ENCODE measurements around the gene SASH1.

Gene SASH1

GRCh38 chr6:148316308-148316707 is 26.3 kb upstream of the SASH1 start:
- TF ChIP-seq CTCF (conservative IDR thresholded peaks at IDR 0.05; ENCODE audit: low read depth, low read length), result no peak
- no peak for DNase-seq (ENCODE audit: low read depth)
- H3K4me3 ChIP-seq (ENCODE audit: low read length), result no peak overlapping the region

- no peak for DNase-seq (ENCODE audit: low read depth)
- no peak for TF ChIP-seq CTCF (conservative IDR thresholded peaks at IDR 0.05; ENCODE audit: low read depth, low read length)
Observed at GRCh38 chr6:148317051-148317450, 25.6 kb upstream of the SASH1 start.

GRCh38 chr6:148317739-148318138 is 24.9 kb upstream of the SASH1 start:
- no peak overlapping the region for H3K4me3 ChIP-seq (ENCODE audit: low read length)
- TF ChIP-seq CTCF (conservative IDR thresholded peaks at IDR 0.05; ENCODE audit: low read depth, low read length), result no peak
- peak; percentile 65 for DNase-seq (ENCODE audit: low read depth)

More at GRCh38 chr6:148317051-148317450, 25.6 kb upstream of the SASH1 start:
- H3K4me3 ChIP-seq (ENCODE audit: low read length), result no peak overlapping the region

- H3K4me3 ChIP-seq (ENCODE audit: low read length), result no peak overlapping the region
- TF ChIP-seq CTCF (conservative IDR thresholded peaks at IDR 0.05; ENCODE audit: low read depth, low read length), result no peak
- DNase-seq (ENCODE audit: low read depth), result no peak
Observed at GRCh38 chr6:148322704-148323103, 19.9 kb upstream of the SASH1 start.

- DNase-seq (ENCODE audit: low read depth), result no peak
- no peak overlapping the region for H3K4me3 ChIP-seq (ENCODE audit: low read length)
- TF ChIP-seq CTCF (conservative IDR thresholded peaks at IDR 0.05; ENCODE audit: low read depth, low read length), result no peak
Observed at GRCh38 chr6:148323344-148323743, 19.3 kb upstream of the SASH1 start.

- TF ChIP-seq CTCF (conservative IDR thresholded peaks at IDR 0.05; ENCODE audit: low read depth, low read length), result no peak
- no peak overlapping the region for H3K4me3 ChIP-seq (ENCODE audit: low read length)
- DNase-seq (ENCODE audit: low read depth), result no peak
Observed at GRCh38 chr6:148324297-148324985, 18.2 kb upstream of the SASH1 start.

- no peak overlapping the region for H3K4me3 ChIP-seq (ENCODE audit: low read length)
- DNase-seq (ENCODE audit: low read depth), result no peak
- no peak for TF ChIP-seq CTCF (conservative IDR thresholded peaks at IDR 0.05; ENCODE audit: low read depth, low read length)
Observed at GRCh38 chr6:148325316-148326068, 17.1 kb upstream of the SASH1 start.
